GM19193 (cell line): Measurements from ENCODE around the gene FAM43A.

Experiments
- POLR2A ChIP-seq: IDR thresholded peaks from 4 replicates; pipeline ENCODE4 v1.6.1; 2011; ENCODE audit not compliant: insufficient read depth, insufficient read length; ENCODE audit errors: extremely low read depth

FAM43A gene

GRCh38 chr3:194688200-194688740 lies 2.6 kb downstream of the FAM43A start:
- TF ChIP-seq POLR2A, result no peak

- TF ChIP-seq POLR2A, result no peak
Measured at GRCh38 chr3:194688946-194689345, 3.3 kb downstream of the FAM43A start.

- TF ChIP-seq POLR2A, result no peak
Measured at GRCh38 chr3:194689493-194689944, 3.8 kb downstream of the FAM43A start.

- TF ChIP-seq POLR2A, result no peak
Measured at GRCh38 chr3:194690501-194691372, 5.1 kb downstream of the FAM43A start.

- no peak for TF ChIP-seq POLR2A
Measured at GRCh38 chr3:194691481-194692283, 6.0 kb downstream of the FAM43A start.

- TF ChIP-seq POLR2A, result no peak
Measured at GRCh38 chr3:194696702-194697101, 11.0 kb downstream of the FAM43A start.

GRCh38 chr3:194702545-194702944 lies 16.9 kb downstream of the FAM43A start:
- TF ChIP-seq POLR2A, result no peak

- TF ChIP-seq POLR2A, result no peak
Measured at GRCh38 chr3:194705227-194705626, 19.5 kb downstream of the FAM43A start.

- no peak for TF ChIP-seq POLR2A
Measured at GRCh38 chr3:194705761-194706160, 20.1 kb downstream of the FAM43A start.

- TF ChIP-seq POLR2A, result no peak
Measured at GRCh38 chr3:194707147-194707540, 21.5 kb downstream of the FAM43A start.

- no peak for TF ChIP-seq POLR2A
Measured at GRCh38 chr3:194711286-194711685, 25.6 kb downstream of the FAM43A start.

GRCh38 chr3:194711913-194712312 lies 26.2 kb downstream of the FAM43A start:
- no peak for TF ChIP-seq POLR2A

- TF ChIP-seq POLR2A, result no peak
Measured at GRCh38 chr3:194713299-194714136, 27.8 kb downstream of the FAM43A start.

- no peak for TF ChIP-seq POLR2A
Measured at GRCh38 chr3:194714137-194714455, 28.4 kb downstream of the FAM43A start.

- no peak for TF ChIP-seq POLR2A
Measured at GRCh38 chr3:194714564-194714963, 28.9 kb downstream of the FAM43A start.
